ENCODE results near the gene GYPC.

GYPC gene

DNA sequence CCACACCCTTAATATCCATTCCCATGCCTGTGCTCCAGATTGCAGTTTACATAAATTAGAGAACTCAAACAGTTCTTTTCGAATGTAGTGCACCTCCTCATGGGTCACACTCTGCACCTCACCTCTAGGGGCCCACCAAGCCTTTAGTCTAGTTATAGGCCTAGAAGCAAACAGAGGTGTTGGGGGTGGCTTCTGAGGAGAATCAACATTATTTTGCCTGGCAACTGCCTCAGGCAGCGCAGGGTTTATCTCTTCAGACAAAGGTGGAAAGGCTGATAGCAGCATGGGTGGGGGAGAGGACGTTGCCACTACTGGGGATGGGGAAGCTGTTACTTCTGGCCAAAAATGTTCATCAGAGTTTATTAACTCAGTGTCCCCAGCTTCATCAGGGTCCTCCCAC, 5.0 kb upstream of the GYPC start:
- H3K9me3 ChIP-seq (ENCODE audit: insufficient read depth, low read length): no peaks in the 10 kb centered on the region
- no peaks in the 10 kb centered on the region for H4K20me1 ChIP-seq (ENCODE audit: insufficient read depth, low read length)
- no peak overlapping the region for H3K9ac ChIP-seq (ENCODE audit: low read length)
- TF ChIP-seq EZH2phosphoT487 (IDR thresholded peaks at IDR 0.05; ENCODE audit: low read depth) (no peak), CTCF (IDR thresholded peaks at IDR 0.05; ENCODE audit: low read depth, low read length) (no peak)
- H3K4me1 ChIP-seq (ENCODE audit: low read length): peaks cover 8% of the 10 kb centered on the region
- H3K36me3 ChIP-seq (replicated peaks; ENCODE audit: low read depth, low read length): no peaks in the 10 kb centered on the region
- H3K27ac ChIP-seq (ENCODE audit: low read length): no peak overlapping the region
- H3K4me3 ChIP-seq (ENCODE audit: low read length): no peak overlapping the region
- H3K4me2 ChIP-seq (ENCODE audit: low read length): no peak overlapping the region
- H3K79me2 ChIP-seq (ENCODE audit: low read length): peaks cover under 1% of the 10 kb centered on the region; the same call in 1 of the 2 replicates
- H2AFZ ChIP-seq (ENCODE audit: low read depth, low read length): no peak overlapping the region
- no peaks in the 10 kb centered on the region for H3K27me3 ChIP-seq (ENCODE audit: low read depth, low read length)

DNA sequence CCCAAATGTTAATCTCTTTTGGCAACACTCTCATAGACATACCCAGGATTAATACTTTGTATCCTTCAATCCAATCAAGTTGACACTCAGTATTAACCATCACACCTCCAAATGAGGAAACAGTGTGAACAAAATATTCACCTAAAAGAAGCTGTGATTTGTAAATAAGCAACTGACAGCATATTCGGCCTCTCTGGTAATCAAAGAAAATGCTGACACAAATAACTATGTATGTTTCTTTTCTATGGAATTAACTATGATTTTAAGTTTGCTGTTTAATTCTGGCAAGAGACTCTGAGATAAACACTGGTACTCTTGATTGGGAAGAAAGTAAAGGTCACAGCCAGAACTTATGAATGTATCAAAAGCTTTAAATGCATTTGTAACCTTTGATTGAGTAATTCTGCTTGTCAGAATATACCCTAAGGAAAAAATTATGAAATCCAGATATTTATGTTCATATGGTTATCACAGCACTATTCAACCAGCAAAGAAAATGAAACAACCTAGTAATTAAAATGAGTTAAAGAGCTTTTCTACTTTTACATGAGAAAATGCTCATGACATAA, 3.6 kb upstream of the GYPC start:
- Histone ChIP-seq H3K27ac (ENCODE audit: low read length) (no peak overlapping the region), H3K4me1 (ENCODE audit: low read length) (peaks cover 10% of the 10 kb centered on the region), H3K27me3 (ENCODE audit: low read depth, low read length) (no peaks in the 10 kb centered on the region), H3K36me3 (replicated peaks; ENCODE audit: low read depth, low read length) (no peaks in the 10 kb centered on the region), H3K9ac (ENCODE audit: low read length) (no peak overlapping the region), H2AFZ (ENCODE audit: low read depth, low read length) (no peak overlapping the region), H3K4me3 (ENCODE audit: low read length) (no peak overlapping the region), H3K9me3 (ENCODE audit: insufficient read depth, low read length) (no peaks in the 10 kb centered on the region), H4K20me1 (ENCODE audit: insufficient read depth, low read length) (no peaks in the 10 kb centered on the region), H3K4me2 (ENCODE audit: low read length) (no peak overlapping the region), H3K79me2 (ENCODE audit: low read length) (peaks cover 15% of the 10 kb centered on the region)
- TF ChIP-seq EZH2phosphoT487 (IDR thresholded peaks at IDR 0.05; ENCODE audit: low read depth) (no peak), CTCF (IDR thresholded peaks at IDR 0.05; ENCODE audit: low read depth, low read length) (no peak)

DNA sequence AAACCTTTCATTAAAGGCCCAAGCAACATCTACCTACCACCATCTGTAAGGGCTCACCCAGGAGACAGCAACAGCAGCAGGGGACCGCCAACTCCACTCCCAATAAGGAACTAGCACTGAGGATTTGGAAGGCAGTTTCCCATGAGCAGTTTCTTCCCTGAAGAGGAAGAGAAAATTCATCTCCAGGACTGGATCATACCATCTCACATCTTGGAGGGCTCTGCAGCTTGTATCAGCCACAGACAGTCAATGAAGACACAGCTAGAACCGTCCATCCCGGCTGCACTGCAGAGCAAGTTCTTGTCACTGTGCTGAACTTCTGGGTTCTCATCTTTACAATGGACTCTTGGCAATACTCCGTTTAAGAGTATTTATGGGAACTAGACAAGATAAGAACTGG, 2.8 kb upstream of the GYPC start:
- Histone ChIP-seq H3K9me3 (ENCODE audit: insufficient read depth, low read length) (no peaks in the 10 kb centered on the region), H2AFZ (ENCODE audit: low read depth, low read length) (no peak overlapping the region), H3K4me3 (ENCODE audit: low read length) (no peak overlapping the region), H3K79me2 (ENCODE audit: low read length) (peaks cover 22% of the 10 kb centered on the region), H3K27me3 (ENCODE audit: low read depth, low read length) (no peaks in the 10 kb centered on the region), H3K27ac (ENCODE audit: low read length) (no peak overlapping the region), H3K36me3 (replicated peaks; ENCODE audit: low read depth, low read length) (peaks cover 1% of the 10 kb centered on the region), H3K9ac (ENCODE audit: low read length) (no peak overlapping the region), H4K20me1 (ENCODE audit: insufficient read depth, low read length) (0 out of 2 replicates have a peak, but pooled peaks cover under 1% of the 10 kb centered on the region), H3K4me1 (ENCODE audit: low read length) (peaks cover 17% of the 10 kb centered on the region), H3K4me2 (ENCODE audit: low read length) (no peak overlapping the region)
- TF ChIP-seq CTCF (IDR thresholded peaks at IDR 0.05; ENCODE audit: low read depth, low read length) (no peak), EZH2phosphoT487 (IDR thresholded peaks at IDR 0.05; ENCODE audit: low read depth) (no peak)

- Histone ChIP-seq H3K27me3 (ENCODE audit: low read depth, low read length) (no peaks in the 10 kb centered on the region), H3K79me2 (ENCODE audit: low read length) (peaks cover 29% of the 10 kb centered on the region), H4K20me1 (ENCODE audit: insufficient read depth, low read length) (0 out of 2 replicates have a peak, but pooled peaks cover 4% of the 10 kb centered on the region), H3K4me3 (ENCODE audit: low read length) (no peak overlapping the region), H3K4me2 (ENCODE audit: low read length) (no peak overlapping the region), H3K27ac (ENCODE audit: low read length) (no peak overlapping the region), H3K9ac (ENCODE audit: low read length) (no peak overlapping the region), H3K36me3 (replicated peaks; ENCODE audit: low read depth, low read length) (peaks cover 5% of the 10 kb centered on the region), H2AFZ (ENCODE audit: low read depth, low read length) (no peak overlapping the region), H3K9me3 (ENCODE audit: insufficient read depth, low read length) (no peaks in the 10 kb centered on the region), H3K4me1 (ENCODE audit: low read length) (peaks cover 23% of the 10 kb centered on the region)
- TF ChIP-seq EZH2phosphoT487 (IDR thresholded peaks at IDR 0.05; ENCODE audit: low read depth) (no peak), CTCF (IDR thresholded peaks at IDR 0.05; ENCODE audit: low read depth, low read length) (no peak)
Measured at GRCh38 chr2:126653761-126654160, 2.2 kb upstream of the GYPC start.
